GM23338 (cell line): ENCODE measurements around the gene IL16. TPM values are rescaled to one million over a fixed set of nuclear protein-coding genes. Genes with fewer than 3 reads are reported as not detected.

Experiments
- ATAC-seq: fragments of 200-7000 bp; cut with Tn5 transposase; 3 replicates; pipeline ENCODE4 v1.9.1; 2020
- DNase-seq: peaks from one replicate; pipeline ENCODE4 v3.0.0-alpha.2; 2015; ENCODE audit warnings: low spot score
- H2AFZ ChIP-seq: fragments of 200-600 bp; sonication (generic); 2 replicates; pipeline ENCODE4 v1.8.0; 2016; ENCODE audit warnings: antibody characterized with exemption, mild to moderate bottlenecking, moderate library complexity
- H3F3A ChIP-seq: fragments of 200-600 bp; sonication (generic); replicated peaks from 2 replicates; pipeline ENCODE4 v1.8.0; 2017; ENCODE audit warnings: antibody characterized with exemption, mixed run types, low read depth
- H3K27ac ChIP-seq: fragments of 200-600 bp; sonication (generic); 2 replicates; pipeline ENCODE4 v1.6.1; 2016; ENCODE audit warnings: low read depth
- H3K27me3 ChIP-seq: fragments of 200-600 bp; sonication (generic); 2 replicates; pipeline ENCODE4 v1.8.0; 2016; ENCODE audit warnings: mild to moderate bottlenecking, mixed run types, moderate library complexity; ENCODE audit not compliant: insufficient read depth
- H3K36me3 ChIP-seq: fragments of 200-600 bp; sonication (generic); 2 replicates; pipeline ENCODE4 v1.8.0; 2016; ENCODE audit warnings: mild to moderate bottlenecking; ENCODE audit not compliant: insufficient read depth
- H3K4me1 ChIP-seq: fragments of 200-600 bp; sonication (generic); 2 replicates; pipeline ENCODE4 v1.8.0; 2016; ENCODE audit warnings: mild to moderate bottlenecking, moderate library complexity; ENCODE audit not compliant: insufficient read depth
- H3K4me2 ChIP-seq: fragments of 200-600 bp; sonication (generic); 2 replicates; pipeline ENCODE4 v1.7.1; 2017; ENCODE audit warnings: mixed run types
- H3K4me3 ChIP-seq: fragments of 200-600 bp; sonication (generic); 2 replicates; pipeline ENCODE4 v1.6.1; 2016; ENCODE audit warnings: mixed run types
- H3K79me2 ChIP-seq: fragments of 200-600 bp; sonication (generic); replicated peaks from 2 replicates; pipeline ENCODE4 v1.8.0; 2017; ENCODE audit warnings: mild to moderate bottlenecking; ENCODE audit not compliant: insufficient read depth
- H3K9me2 ChIP-seq: fragments of 200-600 bp; sonication (generic); 2 replicates; pipeline ENCODE4 v1.8.0; 2017; ENCODE audit not compliant: insufficient read depth
- H4K20me1 ChIP-seq: fragments of 200-600 bp; sonication (generic); replicated peaks from 2 replicates; pipeline ENCODE4 v1.8.0; 2017; ENCODE audit warnings: mild to moderate bottlenecking; ENCODE audit not compliant: insufficient read depth
- H3K27ac Mint-ChIP-seq: 2 replicates; pipeline ENCODE4 v1.8.0; 2020; ENCODE audit warnings: inconsistent platforms, mild to moderate bottlenecking, moderate library complexity, mixed read lengths
- H3K27me3 Mint-ChIP-seq: 3 replicates; pipeline ENCODE4 v1.8.0; 2022; ENCODE audit warnings: low read depth, mild to moderate bottlenecking, moderate library complexity, mixed read lengths, inconsistent platforms; ENCODE audit not compliant: insufficient read depth, poor library complexity
- H3K36me3 Mint-ChIP-seq: 3 replicates; pipeline ENCODE4 v1.8.0; 2021; ENCODE audit warnings: low read depth, mild to moderate bottlenecking, inconsistent platforms, moderate library complexity, mixed read lengths
- H3K4me1 Mint-ChIP-seq: 3 replicates; pipeline ENCODE4 v1.8.0; 2020; ENCODE audit warnings: mild to moderate bottlenecking, inconsistent platforms, mixed read lengths
- H3K4me3 Mint-ChIP-seq: 3 replicates; pipeline ENCODE4 v1.8.0; 2021; ENCODE audit warnings: moderate library complexity, mild to moderate bottlenecking, inconsistent platforms, mixed read lengths
- H3K9me3 Mint-ChIP-seq: 3 replicates; pipeline ENCODE4 v1.8.0; 2020; ENCODE audit warnings: moderate library complexity, mild to moderate bottlenecking, inconsistent platforms, mixed read lengths
- CREB1 ChIP-seq: fragments of 250-450 bp; sonication (Bioruptor Pico); IDR thresholded peaks from 2 replicates; pipeline ENCODE4 v1.5.0; 2020; ENCODE audit warnings: low read depth, mild to moderate bottlenecking, moderate library complexity
- EZH2 ChIP-seq: fragments of 200-600 bp; sonication (generic); IDR thresholded peaks from one replicate; pipeline ENCODE4 v1.8.0; 2017; ENCODE audit warnings: antibody characterized with exemption, mild to moderate bottlenecking, low read depth; ENCODE audit not compliant: unreplicated experiment
- JUNB ChIP-seq: IDR thresholded peaks from one replicate; pipeline ENCODE4 v1.6.1; 2016; ENCODE audit warnings: antibody characterized with exemption; ENCODE audit not compliant: unreplicated experiment
- POLR2AphosphoS5 ChIP-seq: IDR thresholded peaks from 2 replicates; pipeline ENCODE4 v1.6.1; 2016; ENCODE audit warnings: antibody characterized with exemption, low read depth
- ZNF114 ChIP-seq: fragments of 250-450 bp; sonication (Bioruptor Pico); IDR thresholded peaks from 2 replicates; pipeline ENCODE4 v1.5.0; 2020; ENCODE audit warnings: mild to moderate bottlenecking, moderate library complexity
- ZNF331 ChIP-seq: fragments of 250-450 bp; sonication (Bioruptor Pico); IDR thresholded peaks from 2 replicates; pipeline ENCODE4 v1.5.0; 2020; ENCODE audit warnings: low read depth, mild to moderate bottlenecking, moderate library complexity
- polyA plus RNA-seq: library from polyadenylated mRNA; unstranded; fragments of >200 nt; fragmentation: Nextera tagmentation; extraction: Ambion mirVana; gene quantifications from 2 replicates; pipeline ENCODE4 v1.2.1, GENCODE V29; 2016
- total RNA-seq: library from RNA; depleted of rRNA; stranded (reverse); fragments of >200 nt; shearing (Covaris generic); gene quantifications from 2 replicates; pipeline ENCODE4 v1.2.3, GENCODE V29; 2014
- TF ChIP-seq, protein P1 (sequence below), 2 experiments: fragments of 200-600 bp in 1 of 2; sonication (generic) in 1 of 2; conservative IDR thresholded peaks; 2 replicates each; pipeline versions ENCODE4 v1.5.1 to v1.6.1; 2016 to 2017; ENCODE audit warnings: antibody characterized with exemption in 2 of 2, low read depth in 2 of 2, mild to moderate bottlenecking in 2 of 2, moderate library complexity in 1 of 2
- TF ChIP-seq, protein P2 (sequence below): fragments of 250-450 bp; sonication (Bioruptor Pico); IDR thresholded peaks from 2 replicates; pipeline ENCODE4 v1.5.0; 2020; ENCODE audit warnings: mild to moderate bottlenecking, moderate library complexity

Gene IL16
- total and polyA plus RNA-seq, 2 experiments from 2014 or later = 0.29 TPM; not detected in 1

DNA sequence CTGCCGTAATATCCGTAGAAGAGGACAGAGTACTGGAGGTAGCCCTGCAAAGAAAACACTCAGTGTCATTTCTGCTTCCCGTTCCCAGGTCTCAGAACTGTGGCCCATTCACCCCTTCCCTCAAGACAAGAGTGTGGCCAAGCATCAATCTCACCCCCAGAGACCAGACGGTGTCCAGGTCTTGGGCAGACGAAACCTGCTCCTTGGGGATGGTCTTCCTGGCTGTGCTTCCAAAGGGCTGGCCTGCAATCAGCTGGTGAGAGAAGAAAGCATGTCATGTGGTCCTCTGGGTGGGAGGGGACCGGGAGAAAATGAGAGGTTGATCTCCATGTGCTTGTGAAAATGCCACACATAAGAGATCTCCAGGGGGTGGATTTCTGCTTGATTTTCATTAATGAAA is 161.6 kb downstream of the IL16 start:
- no peaks in the 10 kb centered on the region for H3K9me2 ChIP-seq
- peaks cover 2% of the 10 kb centered on the region for H3K27me3 Mint-ChIP-seq
- TF ChIP-seq, protein P1, sequence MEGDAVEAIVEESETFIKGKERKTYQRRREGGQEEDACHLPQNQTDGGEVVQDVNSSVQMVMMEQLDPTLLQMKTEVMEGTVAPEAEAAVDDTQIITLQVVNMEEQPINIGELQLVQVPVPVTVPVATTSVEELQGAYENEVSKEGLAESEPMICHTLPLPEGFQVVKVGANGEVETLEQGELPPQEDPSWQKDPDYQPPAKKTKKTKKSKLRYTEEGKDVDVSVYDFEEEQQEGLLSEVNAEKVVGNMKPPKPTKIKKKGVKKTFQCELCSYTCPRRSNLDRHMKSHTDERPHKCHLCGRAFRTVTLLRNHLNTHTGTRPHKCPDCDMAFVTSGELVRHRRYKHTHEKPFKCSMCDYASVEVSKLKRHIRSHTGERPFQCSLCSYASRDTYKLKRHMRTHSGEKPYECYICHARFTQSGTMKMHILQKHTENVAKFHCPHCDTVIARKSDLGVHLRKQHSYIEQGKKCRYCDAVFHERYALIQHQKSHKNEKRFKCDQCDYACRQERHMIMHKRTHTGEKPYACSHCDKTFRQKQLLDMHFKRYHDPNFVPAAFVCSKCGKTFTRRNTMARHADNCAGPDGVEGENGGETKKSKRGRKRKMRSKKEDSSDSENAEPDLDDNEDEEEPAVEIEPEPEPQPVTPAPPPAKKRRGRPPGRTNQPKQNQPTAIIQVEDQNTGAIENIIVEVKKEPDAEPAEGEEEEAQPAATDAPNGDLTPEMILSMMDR (conservative IDR thresholded peaks at IDR 0.05; ENCODE audit: low read depth in 2 of 2) = no peak
- TF ChIP-seq, protein P2, sequence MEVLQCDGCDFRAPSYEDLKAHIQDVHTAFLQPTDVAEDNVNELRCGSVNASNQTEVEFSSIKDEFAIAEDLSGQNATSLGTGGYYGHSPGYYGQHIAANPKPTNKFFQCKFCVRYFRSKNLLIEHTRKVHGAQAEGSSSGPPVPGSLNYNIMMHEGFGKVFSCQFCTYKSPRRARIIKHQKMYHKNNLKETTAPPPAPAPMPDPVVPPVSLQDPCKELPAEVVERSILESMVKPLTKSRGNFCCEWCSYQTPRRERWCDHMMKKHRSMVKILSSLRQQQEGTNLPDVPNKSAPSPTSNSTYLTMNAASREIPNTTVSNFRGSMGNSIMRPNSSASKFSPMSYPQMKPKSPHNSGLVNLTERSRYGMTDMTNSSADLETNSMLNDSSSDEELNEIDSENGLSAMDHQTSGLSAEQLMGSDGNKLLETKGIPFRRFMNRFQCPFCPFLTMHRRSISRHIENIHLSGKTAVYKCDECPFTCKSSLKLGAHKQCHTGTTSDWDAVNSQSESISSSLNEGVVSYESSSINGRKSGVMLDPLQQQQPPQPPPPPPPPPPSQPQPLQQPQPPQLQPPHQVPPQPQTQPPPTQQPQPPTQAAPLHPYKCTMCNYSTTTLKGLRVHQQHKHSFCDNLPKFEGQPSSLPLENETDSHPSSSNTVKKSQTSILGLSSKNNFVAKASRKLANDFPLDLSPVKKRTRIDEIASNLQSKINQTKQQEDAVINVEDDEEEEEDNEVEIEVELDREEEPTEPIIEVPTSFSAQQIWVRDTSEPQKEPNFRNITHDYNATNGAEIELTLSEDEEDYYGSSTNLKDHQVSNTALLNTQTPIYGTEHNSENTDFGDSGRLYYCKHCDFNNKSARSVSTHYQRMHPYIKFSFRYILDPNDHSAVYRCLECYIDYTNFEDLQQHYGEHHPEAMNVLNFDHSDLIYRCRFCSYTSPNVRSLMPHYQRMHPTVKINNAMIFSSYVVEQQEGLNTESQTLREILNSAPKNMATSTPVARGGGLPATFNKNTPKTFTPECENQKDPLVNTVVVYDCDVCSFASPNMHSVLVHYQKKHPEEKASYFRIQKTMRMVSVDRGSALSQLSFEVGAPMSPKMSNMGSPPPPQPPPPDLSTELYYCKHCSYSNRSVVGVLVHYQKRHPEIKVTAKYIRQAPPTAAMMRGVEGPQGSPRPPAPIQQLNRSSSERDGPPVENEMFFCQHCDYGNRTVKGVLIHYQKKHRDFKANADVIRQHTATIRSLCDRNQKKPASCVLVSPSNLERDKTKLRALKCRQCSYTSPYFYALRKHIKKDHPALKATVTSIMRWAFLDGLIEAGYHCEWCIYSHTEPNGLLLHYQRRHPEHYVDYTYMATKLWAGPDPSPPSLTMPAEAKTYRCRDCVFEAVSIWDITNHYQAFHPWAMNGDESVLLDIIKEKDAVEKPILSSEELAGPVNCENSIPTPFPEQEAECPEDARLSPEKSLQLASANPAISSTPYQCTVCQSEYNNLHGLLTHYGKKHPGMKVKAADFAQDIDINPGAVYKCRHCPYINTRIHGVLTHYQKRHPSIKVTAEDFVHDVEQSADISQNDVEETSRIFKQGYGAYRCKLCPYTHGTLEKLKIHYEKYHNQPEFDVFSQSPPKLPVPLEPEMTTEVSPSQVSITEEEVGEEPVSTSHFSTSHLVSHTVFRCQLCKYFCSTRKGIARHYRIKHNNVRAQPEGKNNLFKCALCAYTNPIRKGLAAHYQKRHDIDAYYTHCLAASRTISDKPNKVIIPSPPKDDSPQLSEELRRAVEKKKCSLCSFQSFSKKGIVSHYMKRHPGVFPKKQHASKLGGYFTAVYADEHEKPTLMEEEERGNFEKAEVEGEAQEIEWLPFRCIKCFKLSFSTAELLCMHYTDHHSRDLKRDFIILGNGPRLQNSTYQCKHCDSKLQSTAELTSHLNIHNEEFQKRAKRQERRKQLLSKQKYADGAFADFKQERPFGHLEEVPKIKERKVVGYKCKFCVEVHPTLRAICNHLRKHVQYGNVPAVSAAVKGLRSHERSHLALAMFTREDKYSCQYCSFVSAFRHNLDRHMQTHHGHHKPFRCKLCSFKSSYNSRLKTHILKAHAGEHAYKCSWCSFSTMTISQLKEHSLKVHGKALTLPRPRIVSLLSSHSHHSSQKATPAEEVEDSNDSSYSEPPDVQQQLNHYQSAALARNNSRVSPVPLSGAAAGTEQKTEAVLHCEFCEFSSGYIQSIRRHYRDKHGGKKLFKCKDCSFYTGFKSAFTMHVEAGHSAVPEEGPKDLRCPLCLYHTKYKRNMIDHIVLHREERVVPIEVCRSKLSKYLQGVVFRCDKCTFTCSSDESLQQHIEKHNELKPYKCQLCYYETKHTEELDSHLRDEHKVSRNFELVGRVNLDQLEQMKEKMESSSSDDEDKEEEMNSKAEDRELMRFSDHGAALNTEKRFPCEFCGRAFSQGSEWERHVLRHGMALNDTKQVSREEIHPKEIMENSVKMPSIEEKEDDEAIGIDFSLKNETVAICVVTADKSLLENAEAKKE (CRISPR knock-in tag) = no peak
- no peak for TF ChIP-seq ZNF331 (CRISPR knock-in tag)
- no peak for TF ChIP-seq POLR2AphosphoS5
- TF ChIP-seq CREB1 = no peak
- no peak for TF ChIP-seq JUNB
- TF ChIP-seq EZH2 = no peak
- TF ChIP-seq ZNF114 = no peak
- H3K4me1 Mint-ChIP-seq = peaks cover 13% of the 10 kb centered on the region
- no peaks in the 10 kb centered on the region for H4K20me1 ChIP-seq
- no peaks in the 10 kb centered on the region for H3K36me3 ChIP-seq
- peaks cover 9% of the 10 kb centered on the region; the same call in 1 of the 2 replicates for H3K4me1 ChIP-seq
- H3K27ac Mint-ChIP-seq = no peak overlapping the region
- no peaks in the 10 kb centered on the region for H3K27me3 ChIP-seq
- DNase-seq = no peak
- H3K4me2 ChIP-seq = no peak overlapping the region
- no peaks in the 10 kb centered on the region for H3F3A ChIP-seq
- no peak overlapping the region for H3K27ac ChIP-seq
- H3K4me3 Mint-ChIP-seq = no peak overlapping the region
- H3K9me3 Mint-ChIP-seq = no peaks in the 10 kb centered on the region
- ATAC-seq = no peak
- H3K79me2 ChIP-seq = no peaks in the 10 kb centered on the region
- no peak overlapping the region for H3K4me3 ChIP-seq
- no peak overlapping the region for H2AFZ ChIP-seq
- H3K36me3 Mint-ChIP-seq = no peaks in the 10 kb centered on the region
